Transverse colon (tissue), 4 donors: ENCODE results near the gene VSTM2L. TPM values are rescaled to one million over a fixed set of nuclear protein-coding genes. Genes with fewer than 3 reads are reported as not detected.

Experiments used
- DNase-seq: peaks from one replicate; pipeline ENCODE4 v3.0.0-alpha.2; 2019
- H3K27ac ChIP-seq, 4 donors: fragments of 200-600 bp; sonication (generic); 2 replicates each; pipeline ENCODE4 v1.5.1; 2016 to 2018; ENCODE audit warnings: inconsistent platforms in 4 of 4
- H3K27me3 ChIP-seq: fragments of 200-600 bp; sonication (generic); 2 replicates; pipeline ENCODE4 v1.5.1; 2017; ENCODE audit warnings: inconsistent platforms
- H3K36me3 ChIP-seq, 4 donors: fragments of 200-600 bp; sonication (generic); 2 replicates each; pipeline ENCODE4 v1.5.1; 2017 to 2019; ENCODE audit warnings: inconsistent platforms in 4 of 4
- H3K4me1 ChIP-seq, 4 donors: fragments of 200-600 bp; sonication (generic); 2 replicates each; pipeline ENCODE4 v1.5.1; 2017 to 2020; ENCODE audit warnings: inconsistent platforms in 4 of 4
- H3K4me3 ChIP-seq, 4 donors: fragments of 200-600 bp; sonication (generic); 1 replicate in 1 of 4; 2 replicates in 3 of 4; pipeline versions ENCODE4 v1.5.1 to v1.6.1; 2017 to 2019; ENCODE audit warnings: inconsistent platforms in 4 of 4
- H3K9me3 ChIP-seq, 2 donors: fragments of 200-600 bp; sonication (generic); 2 replicates each; pipeline ENCODE4 v1.5.1; 2017 to 2019; ENCODE audit warnings: inconsistent platforms in 2 of 2
- CTCF ChIP-seq, 5 experiments: fragments of 200-600 bp in 3 of 5; fragments of 450-650 bp in 2 of 5; sonication (generic) in 3 of 5; IDR thresholded peaks; 1 replicate in 2 of 5; 2 replicates in 3 of 5; pipeline ENCODE4 v1.5.1; 2016 to 2017; ENCODE audit warnings: antibody characterized with exemption in 5 of 5, inconsistent platforms in 3 of 5, mild to moderate bottlenecking in 2 of 5, moderate library complexity in 1 of 5
- EP300 ChIP-seq: sonication (generic); formaldehyde crosslinking; IDR thresholded peaks from one replicate; pipeline ENCODE4 v1.6.1; 2017; ENCODE audit warnings: antibody characterized with exemption, low read depth
- POLR2A ChIP-seq: fragments of 450-650 bp; IDR thresholded peaks from one replicate; pipeline ENCODE4 v1.6.1; 2016; ENCODE audit warnings: antibody characterized with exemption, mild to moderate bottlenecking, moderate library complexity
- POLR2AphosphoS5 ChIP-seq, 3 donors: sonication (generic); formaldehyde crosslinking; IDR thresholded peaks; one replicate each; pipeline ENCODE4 v1.6.1; 2016; ENCODE audit warnings: antibody characterized with exemption in 3 of 3
- WGBS, 2 donors: methylation state at CpG; one replicate each; pipeline ENCODE4 v1.1.5; 2018; ENCODE audit warnings: low coverage in 1 of 2; 5-methylcytosine and 5-hydroxymethylcytosine counted together
- in situ Hi-C, 4 donors: fragments of 200-750 bp; cut with MboI; loops; one replicate each; pipeline versions ENCODE4 v1.15.0 to v1.15.1; 2017; ENCODE audit warnings: low sequenced_read_pairs in 3 of 4, low pct_ligation_motif_present in 1 of 4, low pct_unique_long_range_greater_than_20kb in 1 of 4
- intact Hi-C: fragments of 100-400 bp; cut with DNase I; formaldehyde crosslinking; loops from one replicate; pipeline ENCODE4 v1.15.1; 2023; ENCODE audit warnings: low total_unique reads
- total RNA-seq, 4 donors: library from RNA; depleted of rRNA; stranded (reverse); fragments of >200 nt; gene quantifications; one replicate each; pipeline ENCODE4 v1.1.0, GENCODE V29; 2016

Gene VSTM2L
- total RNA-seq, 4 donors from 2014 or later, result 3.0 to 6.6 (median 3.0) TPM; not detected in 1

GRCh38 chr20:37968841-37969401 lies 66.0 kb downstream of the VSTM2L start:
- Histone ChIP-seq H3K4me3 (no peak overlapping the region), H3K4me1 (no peaks in the 10 kb centered on the region), H3K27ac (no peak overlapping the region), H3K9me3 (no peaks in the 10 kb centered on the region), H3K27me3 (no peaks in the 10 kb centered on the region), H3K36me3 (no peaks in the 10 kb centered on the region)
- 80% methylated on average over 6 of the region's 6 CpGs; no CpG with 5 or more reads in 1 of the 2 donors for WGBS, 2 donors
- TF ChIP-seq CTCF (IDR thresholded peaks at IDR 0.05) (no peak), POLR2A (no peak), POLR2AphosphoS5 (IDR thresholded peaks at IDR 0.05) (no peak), EP300 (no peak)
- no peak for DNase-seq
- intact Hi-C loops, result no loop called here
- in situ Hi-C loops, result no loop called here

- intact Hi-C loops, result no loop called here
Measured at GRCh38 chr20:37969949-37970855, 67.3 kb downstream of the VSTM2L start.

GRCh38 chr20:37970856-37971245 lies 67.9 kb downstream of the VSTM2L start:
- TF ChIP-seq CTCF (IDR thresholded peaks at IDR 0.05) (no peak), POLR2A (no peak), POLR2AphosphoS5 (IDR thresholded peaks at IDR 0.05) (no peak)
- Histone ChIP-seq H3K4me1 (no peaks in the 10 kb centered on the region), H3K4me3 (no peak overlapping the region), H3K27ac (no peak overlapping the region), H3K36me3 (no peaks in the 10 kb centered on the region), H3K27me3 (no peaks in the 10 kb centered on the region), H3K9me3 (no peaks in the 10 kb centered on the region)
- in situ Hi-C loops (no loop called here), intact Hi-C loops (no loop called here)
- no peak for DNase-seq

More at GRCh38 chr20:37969949-37970855, 67.3 kb downstream of the VSTM2L start:
- TF ChIP-seq POLR2A (no peak), EP300 (no peak), CTCF (IDR thresholded peaks at IDR 0.05) (no peak)
- no peaks in the 10 kb centered on the region for H3K36me3 ChIP-seq
- in situ Hi-C loops, result no loop called here
- H3K27ac ChIP-seq, result no peak overlapping the region
- H3K27me3 ChIP-seq, result no peaks in the 10 kb centered on the region
- WGBS, 2 donors, result 74 to 92% methylated on average over 2 to 7 of the region's 7 CpGs
- no peak for DNase-seq
- H3K4me3 ChIP-seq, result no peak overlapping the region
- no peaks in the 10 kb centered on the region for H3K9me3 ChIP-seq
- no peaks in the 10 kb centered on the region for H3K4me1 ChIP-seq

- Histone ChIP-seq H3K4me3 (no peak overlapping the region), H3K27ac (no peak overlapping the region), H3K27me3 (no peaks in the 10 kb centered on the region), H3K36me3 (no peaks in the 10 kb centered on the region), H3K9me3 (no peaks in the 10 kb centered on the region), H3K4me1 (no peaks in the 10 kb centered on the region)
- DNase-seq, result no peak
- TF ChIP-seq POLR2AphosphoS5 (IDR thresholded peaks at IDR 0.05), result no peak
- TF ChIP-seq EP300, result no peak
- intact Hi-C loops, result no loop called here
- in situ Hi-C loops, result no loop called here
- 75 to 100% methylated on average over 1 to 5 of the region's 5 CpGs for WGBS, 2 donors
Measured at GRCh38 chr20:37971561-37972127, 68.7 kb downstream of the VSTM2L start.
